OCI-LY3 (cell line): ENCODE data around the gene CAMK1D.

Experiments
- H2AFZ ChIP-seq: fragments of 200-600, 300-600 bp; shearing (Covaris generic); 2 replicates; pipeline ENCODE4 v1.6.0; 2014; ENCODE audit warnings: antibody characterized with exemption, low read depth, low read length
- H3K27ac ChIP-seq: fragments of 200-600, 300-600 bp; sonication (generic); 2 replicates; pipeline ENCODE4 v1.5.1; 2014; ENCODE audit warnings: mild to moderate bottlenecking, low read length, moderate library complexity, mixed read lengths
- H3K27me3 ChIP-seq: fragments of 200-600, 300-600 bp; sonication (generic); 2 replicates; pipeline ENCODE4 v1.6.1; 2014; ENCODE audit warnings: low read depth, low read length, mixed read lengths
- H3K36me3 ChIP-seq: fragments of 200-600, 300-600 bp; sonication (generic); replicated peaks from 2 replicates; pipeline ENCODE3; 2014; ENCODE audit warnings: low read depth, low read length, mixed read lengths
- H3K4me1 ChIP-seq: fragments of 300-600, 200-600 bp; sonication (generic); 2 replicates; pipeline ENCODE4 v1.6.1; 2014; ENCODE audit warnings: low read length, mixed read lengths
- H3K4me2 ChIP-seq: fragments of 200-600, 300-600 bp; sonication (generic); 2 replicates; pipeline ENCODE4 v1.6.1; 2014; ENCODE audit warnings: low read length, mixed read lengths
- H3K4me3 ChIP-seq: fragments of 300-600, 200-600 bp; sonication (generic); 2 replicates; pipeline ENCODE4 v1.5.1; 2014; ENCODE audit warnings: antibody characterized with exemption, mild to moderate bottlenecking, low read length, moderate library complexity
- H3K79me2 ChIP-seq: fragments of 300-600, 200-600 bp; shearing (Covaris generic); 2 replicates; pipeline ENCODE4 v1.6.1; 2014; ENCODE audit warnings: mild to moderate bottlenecking, low read length, mixed read lengths
- H3K9ac ChIP-seq: fragments of 300-600, 200-600 bp; shearing (Covaris generic); 2 replicates; pipeline ENCODE4 v1.6.0; 2014; ENCODE audit warnings: mild to moderate bottlenecking, low read length, moderate library complexity
- H3K9me3 ChIP-seq: fragments of 200-600, 300-600 bp; shearing (Covaris generic); 2 replicates; pipeline ENCODE4 v1.6.1; 2014; ENCODE audit warnings: low read length, mixed read lengths; ENCODE audit not compliant: insufficient read depth
- H4K20me1 ChIP-seq: fragments of 200-600, 300-600 bp; sonication (generic); 2 replicates; pipeline ENCODE4 v1.6.1; 2016; ENCODE audit warnings: low read length, mixed read lengths; ENCODE audit not compliant: insufficient read depth
- EZH2phosphoT487 ChIP-seq: fragments of 200-600 bp; shearing (Covaris generic); IDR thresholded peaks from 2 replicates; pipeline ENCODE4 v1.6.1; 2018; ENCODE audit warnings: antibody characterized with exemption, mixed run types, low read depth
- TF ChIP-seq, protein P1 (sequence below): fragments of 200-600, 300-600 bp; sonication (generic); IDR thresholded peaks from 2 replicates; pipeline ENCODE4 v1.5.1; 2014; ENCODE audit warnings: antibody characterized with exemption, low read length, low read depth

The CAMK1D gene

GRCh38 chr10:12413369-12413711, 64.0 kb downstream of the CAMK1D start:
- Histone ChIP-seq H3K4me1 (no peaks in the 10 kb centered on the region), H3K4me2 (no peak overlapping the region), H3K9me3 (no peaks in the 10 kb centered on the region), H3K9ac (no peak overlapping the region), H3K79me2 (peaks cover 77% of the 10 kb centered on the region), H3K27ac (no peak overlapping the region), H2AFZ (no peak overlapping the region), H3K4me3 (no peak overlapping the region), H3K36me3 (no peaks in the 10 kb centered on the region), H3K27me3 (no peaks in the 10 kb centered on the region), H4K20me1 (peaks cover 58% of the 10 kb centered on the region)
- no peak for TF ChIP-seq EZH2phosphoT487
- TF ChIP-seq, protein P1, sequence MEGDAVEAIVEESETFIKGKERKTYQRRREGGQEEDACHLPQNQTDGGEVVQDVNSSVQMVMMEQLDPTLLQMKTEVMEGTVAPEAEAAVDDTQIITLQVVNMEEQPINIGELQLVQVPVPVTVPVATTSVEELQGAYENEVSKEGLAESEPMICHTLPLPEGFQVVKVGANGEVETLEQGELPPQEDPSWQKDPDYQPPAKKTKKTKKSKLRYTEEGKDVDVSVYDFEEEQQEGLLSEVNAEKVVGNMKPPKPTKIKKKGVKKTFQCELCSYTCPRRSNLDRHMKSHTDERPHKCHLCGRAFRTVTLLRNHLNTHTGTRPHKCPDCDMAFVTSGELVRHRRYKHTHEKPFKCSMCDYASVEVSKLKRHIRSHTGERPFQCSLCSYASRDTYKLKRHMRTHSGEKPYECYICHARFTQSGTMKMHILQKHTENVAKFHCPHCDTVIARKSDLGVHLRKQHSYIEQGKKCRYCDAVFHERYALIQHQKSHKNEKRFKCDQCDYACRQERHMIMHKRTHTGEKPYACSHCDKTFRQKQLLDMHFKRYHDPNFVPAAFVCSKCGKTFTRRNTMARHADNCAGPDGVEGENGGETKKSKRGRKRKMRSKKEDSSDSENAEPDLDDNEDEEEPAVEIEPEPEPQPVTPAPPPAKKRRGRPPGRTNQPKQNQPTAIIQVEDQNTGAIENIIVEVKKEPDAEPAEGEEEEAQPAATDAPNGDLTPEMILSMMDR = no peak

GRCh38 chr10:12414278-12414989, 65.1 kb downstream of the CAMK1D start:
- H3K9ac ChIP-seq = no peak overlapping the region
- H3K4me1 ChIP-seq = no peaks in the 10 kb centered on the region
- peaks cover 83% of the 10 kb centered on the region for H3K79me2 ChIP-seq
- TF ChIP-seq EZH2phosphoT487 = no peak
- TF ChIP-seq, protein P1 = no peak
- H3K27ac ChIP-seq = no peak overlapping the region
- no peak overlapping the region for H3K4me3 ChIP-seq
- no peak overlapping the region for H3K4me2 ChIP-seq
- H4K20me1 ChIP-seq = peaks cover 69% of the 10 kb centered on the region
- H3K27me3 ChIP-seq = no peaks in the 10 kb centered on the region
- H3K9me3 ChIP-seq = no peaks in the 10 kb centered on the region
- H3K36me3 ChIP-seq = no peaks in the 10 kb centered on the region
- H2AFZ ChIP-seq = no peak overlapping the region

DNA sequence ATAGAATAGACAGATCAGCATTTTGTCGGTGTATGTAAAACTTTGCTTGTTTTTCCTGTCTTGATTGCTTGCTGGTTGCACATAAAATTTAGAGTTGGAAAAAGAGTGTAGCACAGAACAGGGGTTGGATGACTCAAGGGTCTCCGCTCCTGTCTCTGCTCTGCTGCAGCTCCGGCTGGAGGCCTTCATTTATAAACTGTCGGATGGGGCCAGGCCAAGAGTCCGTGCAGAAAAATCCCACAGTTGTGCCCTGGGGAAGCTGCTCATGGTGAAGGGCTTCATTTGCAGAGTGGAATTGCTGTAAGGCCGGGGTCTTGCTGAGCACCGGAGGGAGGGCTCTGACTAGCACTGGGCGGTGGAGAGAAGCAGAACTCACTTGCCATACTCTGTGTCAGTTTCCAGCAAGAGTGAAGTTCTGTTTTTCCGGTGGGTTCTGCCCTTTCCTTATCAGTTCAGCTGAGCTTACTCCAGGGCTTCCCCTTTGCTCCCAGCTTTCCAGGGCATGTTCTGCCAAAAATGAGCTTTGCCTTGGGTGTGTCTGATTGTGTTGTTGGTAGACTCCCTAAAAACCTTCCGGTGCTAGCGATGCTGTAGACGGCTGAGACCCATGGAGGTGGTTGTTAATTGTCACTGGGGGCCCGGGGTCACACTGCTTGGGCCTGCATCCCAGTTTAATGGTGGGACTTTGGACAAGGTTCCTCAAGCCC, 67.2 kb downstream of the CAMK1D start:
- no peak overlapping the region for H3K4me3 ChIP-seq
- peaks cover 78% of the 10 kb centered on the region for H3K79me2 ChIP-seq
- no peaks in the 10 kb centered on the region for H3K9me3 ChIP-seq
- no peaks in the 10 kb centered on the region for H3K4me1 ChIP-seq
- H4K20me1 ChIP-seq = peaks cover 72% of the 10 kb centered on the region
- H3K36me3 ChIP-seq = no peaks in the 10 kb centered on the region
- H3K9ac ChIP-seq = no peak overlapping the region
- H3K27me3 ChIP-seq = no peaks in the 10 kb centered on the region
- H2AFZ ChIP-seq = no peak overlapping the region
- TF ChIP-seq, protein P1 = no peak
- TF ChIP-seq EZH2phosphoT487 = no peak
- H3K4me2 ChIP-seq = no peak overlapping the region
- H3K27ac ChIP-seq = no peak overlapping the region

DNA sequence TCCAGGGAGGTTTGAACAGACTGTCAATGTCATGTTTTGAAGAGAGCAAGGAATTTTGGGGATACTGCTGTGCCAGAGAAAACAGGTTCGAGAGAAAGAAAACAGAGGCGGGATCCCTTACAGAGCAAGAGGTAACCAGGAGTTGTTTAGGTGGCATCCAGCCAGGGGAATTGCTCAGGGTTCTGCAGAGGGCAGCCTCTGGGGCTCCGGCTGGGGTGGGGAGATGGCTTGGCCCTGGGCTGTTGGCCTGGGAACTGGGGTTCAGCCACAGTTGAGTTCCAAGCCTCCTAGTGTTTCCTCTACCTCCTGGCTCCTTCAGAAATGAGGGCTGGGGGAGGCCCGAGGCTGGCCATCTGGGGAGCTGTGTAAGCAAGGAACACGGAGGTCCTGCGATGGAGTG, 68.0 kb downstream of the CAMK1D start:
- no peak overlapping the region for H3K9ac ChIP-seq
- H3K27me3 ChIP-seq = no peaks in the 10 kb centered on the region
- no peaks in the 10 kb centered on the region for H3K4me1 ChIP-seq
- H3K79me2 ChIP-seq = peaks cover 80% of the 10 kb centered on the region
- H3K9me3 ChIP-seq = no peaks in the 10 kb centered on the region
- H3K27ac ChIP-seq = no peak overlapping the region
- H3K36me3 ChIP-seq = no peaks in the 10 kb centered on the region
- no peak overlapping the region for H3K4me2 ChIP-seq
- no peak overlapping the region for H2AFZ ChIP-seq
- no peak for TF ChIP-seq EZH2phosphoT487
- TF ChIP-seq, protein P1 = no peak
- peaks cover 77% of the 10 kb centered on the region for H4K20me1 ChIP-seq
- H3K4me3 ChIP-seq = no peak overlapping the region
